ENCODE measurements around the gene KCTD16.
A peak's percentile ranks its signal among the peaks of the same experiment; 100 is the strongest.

- peak; percentile 76 for TF ChIP-seq CTCF (IDR thresholded peaks at IDR 0.05; ENCODE audit: low read length)
- no peak for TF ChIP-seq EZH2phosphoT487 (IDR thresholded peaks at IDR 0.05; ENCODE audit: low read length)
Observed at GRCh38 chr5:144142139-144142823, 28.4 kb upstream of the KCTD16 start.
